Astrocyte (in vitro differentiated cells and primary cell): Measurements from ENCODE around the gene GJB5. TPM values are rescaled to one million over a fixed set of nuclear protein-coding genes. Genes with fewer than 3 reads are reported as not detected.
A peak's percentile ranks its signal among the peaks of the same experiment; 100 is the strongest.

Source experiments
- DNase-seq: peaks from one replicate; pipeline ENCODE4 v3.0.0-alpha.2; 2010; ENCODE audit warnings: low read depth
- FAIRE-seq: peaks from 2 replicates; lab custom pipeline; 2011; peaks lifted over from hg19 to GRCh38; lab: Jason Lieb, UNC
- H2AFZ ChIP-seq: 2 replicates; pipeline ENCODE4 v1.6.0; 2012; ENCODE audit warnings: low read depth, low read length, inconsistent platforms
- H3K27ac ChIP-seq: 2 replicates; pipeline ENCODE4 v1.5.1; 2011; ENCODE audit warnings: low read depth, low read length, inconsistent platforms
- H3K27me3 ChIP-seq: 2 replicates; pipeline ENCODE4 v1.6.0; 2011; ENCODE audit warnings: low read length, inconsistent platforms; ENCODE audit not compliant: insufficient read depth
- H3K36me3 ChIP-seq: 2 replicates; pipeline ENCODE4 v1.5.1; 2011; ENCODE audit warnings: low read length, inconsistent platforms; ENCODE audit not compliant: insufficient read depth
- H3K4me1 ChIP-seq: 2 replicates; pipeline ENCODE4 v1.5.1; 2011; ENCODE audit warnings: low read length, inconsistent platforms; ENCODE audit not compliant: insufficient read depth
- H3K4me2 ChIP-seq: 2 replicates; pipeline ENCODE4 v1.6.0; 2012; ENCODE audit warnings: low read length, inconsistent platforms
- H3K4me3 ChIP-seq: 2 replicates; pipeline ENCODE4 v1.5.1; 2011; ENCODE audit warnings: low read depth, mild to moderate bottlenecking, low read length, inconsistent platforms; ENCODE audit not compliant: insufficient read depth
- H3K79me2 ChIP-seq: 2 replicates; pipeline ENCODE4 v1.6.0; 2012; ENCODE audit warnings: mild to moderate bottlenecking, low read length, inconsistent platforms; ENCODE audit not compliant: insufficient read depth
- H3K9ac ChIP-seq: 2 replicates; pipeline ENCODE4 v1.6.0; 2012; ENCODE audit warnings: mild to moderate bottlenecking, low read length, inconsistent platforms
- H3K9me3 ChIP-seq: 2 replicates; pipeline ENCODE4 v1.5.1; 2012; ENCODE audit warnings: low read depth, mild to moderate bottlenecking, low read length, inconsistent platforms; ENCODE audit not compliant: insufficient read depth
- H4K20me1 ChIP-seq: 2 replicates; pipeline ENCODE4 v1.6.0; 2012; ENCODE audit warnings: low read length, inconsistent platforms; ENCODE audit not compliant: insufficient read depth
- H3K27ac Mint-ChIP-seq: one replicate; pipeline ENCODE4 v1.8.0; 2021; ENCODE audit warnings: mild to moderate bottlenecking, mixed read lengths; ENCODE audit not compliant: unreplicated experiment
- H3K27me3 Mint-ChIP-seq: one replicate; pipeline ENCODE4 v1.8.0; 2021; ENCODE audit warnings: low read depth, mixed read lengths; ENCODE audit not compliant: unreplicated experiment
- H3K36me3 Mint-ChIP-seq: one replicate; pipeline ENCODE4 v1.8.0; 2021; ENCODE audit warnings: low read depth, mixed read lengths; ENCODE audit not compliant: unreplicated experiment
- H3K4me1 Mint-ChIP-seq: one replicate; pipeline ENCODE4 v1.8.0; 2021; ENCODE audit warnings: low read depth, mixed read lengths; ENCODE audit not compliant: unreplicated experiment
- H3K4me3 Mint-ChIP-seq: one replicate; pipeline ENCODE4 v1.8.0; 2021; ENCODE audit warnings: mild to moderate bottlenecking, moderate library complexity, mixed read lengths; ENCODE audit not compliant: unreplicated experiment
- H3K9me3 Mint-ChIP-seq: one replicate; pipeline ENCODE4 v1.8.0; 2021; ENCODE audit warnings: mild to moderate bottlenecking, mixed read lengths; ENCODE audit not compliant: unreplicated experiment
- EZH2 ChIP-seq: IDR thresholded peaks from 2 replicates; pipeline ENCODE4 v1.6.1; 2012; ENCODE audit warnings: mild to moderate bottlenecking, low read length, inconsistent platforms; ENCODE audit not compliant: insufficient read depth
- total RNA-seq: library from RNA; stranded (reverse); gene quantifications from 2 replicates; pipeline ENCODE4 v1.2.1, GENCODE V29; 2021
- TF ChIP-seq, protein P1 (sequence below): IDR thresholded peaks from 2 replicates; pipeline ENCODE4 v1.5.1; 2011; ENCODE audit warnings: low read depth, mild to moderate bottlenecking, inconsistent platforms, low read length, moderate library complexity; ENCODE audit not compliant: insufficient read depth

The GJB5 gene
- total RNA-seq, 1 donor from 2014 or later = not detected

GRCh38 chr1:34785875-34786470 is 31.1 kb downstream of the GJB5 start:
- Mint-ChIP-seq H3K36me3 (no peaks in the 10 kb centered on the region), H3K9me3 (no peaks in the 10 kb centered on the region), H3K27me3 (peaks cover 62% of the 10 kb centered on the region), H3K4me1 (peaks cover 10% of the 10 kb centered on the region), H3K27ac (no peak overlapping the region), H3K4me3 (no peak overlapping the region)
- H2AFZ ChIP-seq = no peak overlapping the region
- no peak overlapping the region for H3K27ac ChIP-seq
- H3K4me3 ChIP-seq = no peak overlapping the region
- H4K20me1 ChIP-seq = no peaks in the 10 kb centered on the region
- H3K4me1 ChIP-seq = peaks cover 12% of the 10 kb centered on the region
- H3K79me2 ChIP-seq = no peaks in the 10 kb centered on the region
- no peak for DNase-seq
- H3K9ac ChIP-seq = no peak overlapping the region
- no peak for FAIRE-seq
- no peaks in the 10 kb centered on the region for H3K36me3 ChIP-seq
- no peaks in the 10 kb centered on the region for H3K9me3 ChIP-seq
- no peak for TF ChIP-seq EZH2
- TF ChIP-seq, protein P1, sequence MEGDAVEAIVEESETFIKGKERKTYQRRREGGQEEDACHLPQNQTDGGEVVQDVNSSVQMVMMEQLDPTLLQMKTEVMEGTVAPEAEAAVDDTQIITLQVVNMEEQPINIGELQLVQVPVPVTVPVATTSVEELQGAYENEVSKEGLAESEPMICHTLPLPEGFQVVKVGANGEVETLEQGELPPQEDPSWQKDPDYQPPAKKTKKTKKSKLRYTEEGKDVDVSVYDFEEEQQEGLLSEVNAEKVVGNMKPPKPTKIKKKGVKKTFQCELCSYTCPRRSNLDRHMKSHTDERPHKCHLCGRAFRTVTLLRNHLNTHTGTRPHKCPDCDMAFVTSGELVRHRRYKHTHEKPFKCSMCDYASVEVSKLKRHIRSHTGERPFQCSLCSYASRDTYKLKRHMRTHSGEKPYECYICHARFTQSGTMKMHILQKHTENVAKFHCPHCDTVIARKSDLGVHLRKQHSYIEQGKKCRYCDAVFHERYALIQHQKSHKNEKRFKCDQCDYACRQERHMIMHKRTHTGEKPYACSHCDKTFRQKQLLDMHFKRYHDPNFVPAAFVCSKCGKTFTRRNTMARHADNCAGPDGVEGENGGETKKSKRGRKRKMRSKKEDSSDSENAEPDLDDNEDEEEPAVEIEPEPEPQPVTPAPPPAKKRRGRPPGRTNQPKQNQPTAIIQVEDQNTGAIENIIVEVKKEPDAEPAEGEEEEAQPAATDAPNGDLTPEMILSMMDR = no peak
- no peak overlapping the region for H3K4me2 ChIP-seq
- H3K27me3 ChIP-seq = peaks cover 18% of the 10 kb centered on the region

- Histone ChIP-seq H3K9me3 (no peaks in the 10 kb centered on the region), H3K27ac (no peak overlapping the region), H3K9ac (no peak overlapping the region), H3K4me2 (no peak overlapping the region), H3K27me3 (peaks cover 15% of the 10 kb centered on the region), H3K4me1 (peaks cover 6% of the 10 kb centered on the region), H4K20me1 (no peaks in the 10 kb centered on the region), H3K79me2 (no peaks in the 10 kb centered on the region), H3K4me3 (no peak overlapping the region), H3K36me3 (no peaks in the 10 kb centered on the region), H2AFZ (no peak overlapping the region)
- TF ChIP-seq EZH2 = no peak
- TF ChIP-seq, protein P1 = peak; percentile 72
- no peaks in the 10 kb centered on the region for H3K36me3 Mint-ChIP-seq
- peak; percentile 81 for FAIRE-seq
- H3K4me3 Mint-ChIP-seq = no peak overlapping the region
- H3K27me3 Mint-ChIP-seq = peaks cover 68% of the 10 kb centered on the region
- peaks cover 3% of the 10 kb centered on the region for H3K9me3 Mint-ChIP-seq
- DNase-seq = peak; percentile 36
- H3K27ac Mint-ChIP-seq = no peak overlapping the region
- H3K4me1 Mint-ChIP-seq = peaks cover 10% of the 10 kb centered on the region
Observed at GRCh38 chr1:34786521-34787325, 31.9 kb downstream of the GJB5 start.
